ENCODE data around the gene GKAP1. TPM values are rescaled to one million over a fixed set of nuclear protein-coding genes. Genes with fewer than 3 reads are reported as not detected.
"Not testable (repeated sequence)": the region's sequence is repeated elsewhere in the genome, so short reads cannot be mapped to it uniquely, and the experiment has no call there.

The GKAP1 gene
- total RNA-seq, 1 experiment from 2014 or later, result 6.2 TPM

- not testable (repeated sequence) for H3K4ac ChIP-seq (ENCODE audit: low read depth, low read length); H3K9me3 Mint-ChIP-seq; H3K9ac ChIP-seq (ENCODE audit: extremely low read depth, insufficient read length, low read length); H3K27ac ChIP-seq (ENCODE audit: insufficient read length, low read depth, low read length); H2BK120ac ChIP-seq (ENCODE audit: low read depth, low read length, poor library complexity, severe bottlenecking); H2BK15ac ChIP-seq (ENCODE audit: low read depth, low read length); H3K4me1 ChIP-seq (ENCODE audit: insufficient read depth, low read length); H2BK12ac ChIP-seq (ENCODE audit: insufficient read length, low read depth, low read length); H3K18ac ChIP-seq (ENCODE audit: insufficient read length, low read depth, low read length); H3K23ac ChIP-seq (ENCODE audit: insufficient read length, low read depth, low read length); H3K23me2 ChIP-seq (ENCODE audit: insufficient read length, low read depth, low read length, poor library complexity, severe bottlenecking); H3K27me3 Mint-ChIP-seq (ENCODE audit: low read depth); H2BK20ac ChIP-seq (ENCODE audit: low read depth, low read length, poor library complexity, severe bottlenecking); H3K79me1 ChIP-seq (ENCODE audit: insufficient read depth, low read depth, low read length, poor library complexity, severe bottlenecking); H3T11ph ChIP-seq (ENCODE audit: low read length); H3K14ac ChIP-seq (ENCODE audit: insufficient read depth, low read length); DNase-seq; H4K20me1 ChIP-seq (ENCODE audit: control insufficient read depth, insufficient read depth, insufficient read length); H3K27ac Mint-ChIP-seq; H3K4me2 ChIP-seq (ENCODE audit: insufficient read depth, insufficient read length, low read length); H4K5ac ChIP-seq (ENCODE audit: insufficient read length, low read depth, low read length); H2AK5ac ChIP-seq (ENCODE audit: insufficient read length, low read length); H3K9me3 ChIP-seq (ENCODE audit: control insufficient read depth, low read depth, low read length); H3K4me1 Mint-ChIP-seq; H3K4me3 Mint-ChIP-seq; H3K79me2 ChIP-seq (ENCODE audit: insufficient read depth, low read length); H4K91ac ChIP-seq (ENCODE audit: insufficient read length, low read depth, low read length); H3K56ac ChIP-seq (ENCODE audit: insufficient read length, low read depth, low read length); H3K27me3 ChIP-seq (ENCODE audit: insufficient read depth, low read length); H2BK5ac ChIP-seq (ENCODE audit: insufficient read length, low read length); H4K8ac ChIP-seq (replicated peaks; ENCODE audit: insufficient read length, low read depth, low read length); H2AFZ ChIP-seq (ENCODE audit: low read length)
- peaks cover 10 to 14% (median 11%) of the 10 kb centered on the region in 3 experiments for H3K36me3 Mint-ChIP-seq (ENCODE audit: insufficient read depth in 1 of 3, low read depth in 3 of 3)
- no CpG with 5 or more reads among the region's 1 CpG for WGBS (ENCODE audit: extremely low coverage, insufficient read length, low lambda C conversion rate)
Measured at GRCh38 chr9:83809213-83809612, 8.4 kb downstream of the GKAP1 start.

GRCh38 chr9:83804454-83804853 lies 13.1 kb downstream of the GKAP1 start:
- not testable (repeated sequence) for H3K4me1 ChIP-seq (ENCODE audit: insufficient read depth, low read length); H3K4me2 ChIP-seq (ENCODE audit: insufficient read depth, insufficient read length, low read length); H3K27ac ChIP-seq (ENCODE audit: insufficient read length, low read depth, low read length); H3K79me2 ChIP-seq (ENCODE audit: insufficient read depth, low read length); H3K27me3 Mint-ChIP-seq (ENCODE audit: low read depth); H3K23me2 ChIP-seq (ENCODE audit: insufficient read length, low read depth, low read length, poor library complexity, severe bottlenecking); H4K20me1 ChIP-seq (ENCODE audit: control insufficient read depth, insufficient read depth, insufficient read length); H3K27ac Mint-ChIP-seq; H3K4me1 Mint-ChIP-seq; H4K5ac ChIP-seq (ENCODE audit: insufficient read length, low read depth, low read length); H3K9me3 ChIP-seq (ENCODE audit: control insufficient read depth, low read depth, low read length); H2AFZ ChIP-seq (ENCODE audit: low read length); DNase-seq; H4K8ac ChIP-seq (replicated peaks; ENCODE audit: insufficient read length, low read depth, low read length); H4K91ac ChIP-seq (ENCODE audit: insufficient read length, low read depth, low read length); H3K4ac ChIP-seq (ENCODE audit: low read depth, low read length); H2BK120ac ChIP-seq (ENCODE audit: low read depth, low read length, poor library complexity, severe bottlenecking); H2BK20ac ChIP-seq (ENCODE audit: low read depth, low read length, poor library complexity, severe bottlenecking); H3T11ph ChIP-seq (ENCODE audit: low read length); H3K14ac ChIP-seq (ENCODE audit: insufficient read depth, low read length); H2BK12ac ChIP-seq (ENCODE audit: insufficient read length, low read depth, low read length); H2BK15ac ChIP-seq (ENCODE audit: low read depth, low read length); H2BK5ac ChIP-seq (ENCODE audit: insufficient read length, low read length); H3K9me3 Mint-ChIP-seq; H3K56ac ChIP-seq (ENCODE audit: insufficient read length, low read depth, low read length); H3K27me3 ChIP-seq (ENCODE audit: insufficient read depth, low read length); H3K9ac ChIP-seq (ENCODE audit: extremely low read depth, insufficient read length, low read length); H2AK5ac ChIP-seq (ENCODE audit: insufficient read length, low read length); H3K18ac ChIP-seq (ENCODE audit: insufficient read length, low read depth, low read length); H3K79me1 ChIP-seq (ENCODE audit: insufficient read depth, low read depth, low read length, poor library complexity, severe bottlenecking); H3K23ac ChIP-seq (ENCODE audit: insufficient read length, low read depth, low read length); H3K4me3 Mint-ChIP-seq
- peaks cover 14 to 30% (median 16%) of the 10 kb centered on the region in 3 experiments for H3K36me3 Mint-ChIP-seq (ENCODE audit: insufficient read depth in 1 of 3, low read depth in 3 of 3)
- no CpG with 5 or more reads among the region's 31 CpGs for WGBS (ENCODE audit: extremely low coverage, insufficient read length, low lambda C conversion rate)

All from H9 (cell line).